CD4-positive, alpha-beta T cell treated with Interleukin-10 for 1 hour (primary cell): Measurements from ENCODE around the gene SOCS6.
"Not testable (repeated sequence)": the region's sequence is repeated elsewhere in the genome, so short reads cannot be mapped to it uniquely, and the experiment has no call there.

Experiments
- DNase-seq: peaks from one replicate; pipeline ENCODE4 v3.0.0-alpha.2; 2020

SOCS6 gene

GRCh38 chr18:70324897-70325296, 36.1 kb downstream of the SOCS6 start:
- DNase-seq: no peak

DNA sequence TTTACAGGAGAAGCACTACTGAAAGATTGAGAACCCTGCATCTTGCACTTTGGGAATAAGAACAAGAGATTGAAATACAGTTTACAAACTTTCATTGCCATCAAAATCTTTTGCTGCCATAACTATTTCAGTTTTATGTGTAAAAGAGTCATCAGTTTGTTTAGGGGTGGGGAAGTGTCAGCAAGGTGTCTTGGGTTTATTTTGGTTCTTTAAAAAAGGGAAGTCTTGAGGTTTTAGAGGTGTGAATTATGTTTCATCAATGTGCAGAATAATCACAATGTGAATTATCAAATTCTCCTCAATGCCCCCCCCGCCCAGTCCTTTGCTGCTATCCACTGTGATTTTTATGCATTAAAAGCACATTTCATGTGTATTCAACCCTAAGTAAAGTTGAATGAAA, 37.4 kb downstream of the SOCS6 start:
- DNase-seq: no peak

GRCh38 chr18:70328169-70328568, 39.3 kb downstream of the SOCS6 start:
- DNase-seq: no peak

DNA sequence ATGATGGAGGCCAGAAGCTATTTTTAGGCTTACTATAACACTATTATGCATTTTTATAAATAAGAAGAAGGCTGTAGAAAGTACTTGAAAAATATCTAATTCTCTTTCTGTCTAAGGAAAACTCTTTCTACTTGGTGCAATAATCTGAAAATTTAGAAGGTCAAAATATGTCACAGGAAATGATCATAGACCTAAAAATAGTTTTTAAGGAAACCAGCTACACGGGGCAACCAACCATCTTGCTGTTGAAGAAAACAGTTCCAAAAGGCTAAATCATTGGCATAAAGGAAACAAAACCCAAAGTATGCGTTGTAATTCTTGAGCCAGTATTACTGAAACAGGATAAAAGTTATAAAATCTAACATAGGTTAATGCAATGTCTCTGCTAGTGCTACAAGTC, 40.2 kb downstream of the SOCS6 start:
- no peak for DNase-seq

DNA sequence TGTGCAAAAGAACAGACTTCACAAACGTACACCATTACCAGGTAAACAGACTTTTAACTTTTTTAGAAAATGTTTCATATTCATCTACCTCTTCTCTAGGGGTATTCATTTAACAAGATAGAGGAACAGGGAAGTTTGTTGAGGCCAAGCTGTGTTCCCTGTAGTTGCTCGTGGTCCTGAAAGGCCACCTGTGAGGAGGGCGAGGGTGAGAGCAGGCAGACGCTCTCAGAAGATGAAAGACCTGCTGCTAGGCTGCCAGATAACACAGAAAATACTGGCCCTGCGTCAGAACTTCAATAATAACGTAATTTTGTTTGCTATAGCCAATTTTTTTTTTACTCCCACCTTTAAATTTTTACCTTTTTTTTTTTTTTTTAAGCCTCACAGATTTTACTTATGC, 42.0 kb downstream of the SOCS6 start:
- no peak for DNase-seq

DNA sequence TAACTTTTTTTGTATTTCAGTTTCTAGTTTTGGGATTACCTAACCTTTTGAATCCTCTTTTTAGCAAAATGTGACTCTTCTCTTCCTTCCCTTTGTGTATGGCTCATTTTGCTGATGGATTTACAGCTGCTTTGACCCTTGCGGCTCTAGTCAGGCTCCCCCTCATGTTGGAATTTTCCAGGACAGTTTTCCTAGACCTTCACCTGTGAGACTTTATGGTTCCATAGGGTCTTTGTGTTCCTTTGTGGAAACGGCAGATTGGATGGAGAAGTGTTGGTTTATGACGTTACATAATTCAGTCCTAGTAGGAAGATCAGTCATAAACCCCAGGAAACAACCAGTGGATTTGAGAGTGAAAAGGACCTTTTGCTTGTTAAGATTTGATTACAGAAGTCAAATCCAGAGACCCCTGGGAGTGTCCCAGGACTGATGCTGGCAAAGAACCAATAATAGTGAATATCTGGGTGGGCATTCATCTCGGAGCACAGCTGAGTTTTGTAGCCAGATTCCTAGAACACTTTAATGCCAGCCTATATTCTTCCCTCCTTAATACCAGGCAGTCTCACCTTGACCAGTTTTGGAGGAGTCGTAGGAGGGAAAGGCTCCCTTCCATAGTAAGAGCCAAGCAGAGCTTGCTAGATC, 42.7 kb downstream of the SOCS6 start:
- DNase-seq: no peak

- no peak for DNase-seq
Measured at GRCh38 chr18:70332694-70333093, 43.8 kb downstream of the SOCS6 start.

DNA sequence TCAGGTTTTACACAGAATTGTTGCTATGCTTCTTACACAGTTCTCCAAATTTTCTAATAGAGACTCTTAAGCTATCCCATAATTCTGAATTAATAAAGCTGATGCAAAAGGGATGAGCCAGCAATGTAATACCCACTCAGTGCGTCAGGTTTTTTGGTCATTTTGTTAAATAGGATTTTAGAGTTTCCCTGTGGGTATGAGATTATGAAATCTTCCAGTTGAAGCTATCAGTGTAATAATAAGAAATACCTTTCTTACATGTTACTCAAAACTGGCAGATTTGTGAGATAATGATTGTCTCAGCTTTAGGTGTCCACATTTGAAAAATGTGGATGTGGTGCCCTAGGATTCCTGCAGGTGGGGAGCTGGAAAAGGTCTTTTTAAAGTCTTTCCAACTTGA, 44.5 kb downstream of the SOCS6 start:
- no peak for DNase-seq

DNA sequence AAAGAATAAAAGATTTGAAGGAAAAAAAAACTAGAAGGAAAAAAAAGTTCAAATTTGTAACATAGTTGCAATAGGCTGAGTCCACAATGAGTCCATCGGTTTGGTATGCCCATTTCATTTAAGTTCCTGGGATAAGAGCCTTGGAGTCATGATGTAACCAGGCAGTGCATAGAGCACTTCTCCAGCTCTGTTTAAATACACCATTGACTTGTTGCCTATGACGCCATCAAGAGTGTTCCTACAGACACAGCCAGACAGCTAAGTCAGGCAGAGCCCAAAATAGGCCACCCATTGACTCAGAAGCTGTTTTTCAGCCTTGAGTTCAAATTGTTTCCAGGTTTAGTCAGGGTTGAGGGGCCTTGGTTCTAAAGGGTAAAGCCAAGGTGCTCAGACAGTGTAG, 44.9 kb downstream of the SOCS6 start:
- DNase-seq: no peak

DNA sequence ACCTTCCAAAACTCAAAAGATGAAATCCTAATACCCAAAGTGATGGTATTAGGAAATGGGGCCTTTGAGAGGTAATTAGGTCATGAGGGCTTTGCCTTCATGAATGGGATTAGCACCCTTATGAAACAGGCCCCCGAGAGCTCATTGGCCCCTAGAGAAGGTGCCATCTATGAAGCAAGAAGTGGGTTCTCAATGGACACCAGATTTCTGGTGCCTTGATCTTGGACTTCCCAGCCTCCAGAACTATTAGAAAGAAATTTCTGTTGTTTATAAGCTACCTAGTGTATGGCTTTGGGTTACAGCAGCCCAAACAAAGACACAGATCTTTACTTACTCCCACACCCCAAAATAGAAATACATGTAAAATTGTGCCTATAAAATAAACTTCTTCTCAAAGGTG, 45.4 kb downstream of the SOCS6 start:
- DNase-seq: no peak

DNA sequence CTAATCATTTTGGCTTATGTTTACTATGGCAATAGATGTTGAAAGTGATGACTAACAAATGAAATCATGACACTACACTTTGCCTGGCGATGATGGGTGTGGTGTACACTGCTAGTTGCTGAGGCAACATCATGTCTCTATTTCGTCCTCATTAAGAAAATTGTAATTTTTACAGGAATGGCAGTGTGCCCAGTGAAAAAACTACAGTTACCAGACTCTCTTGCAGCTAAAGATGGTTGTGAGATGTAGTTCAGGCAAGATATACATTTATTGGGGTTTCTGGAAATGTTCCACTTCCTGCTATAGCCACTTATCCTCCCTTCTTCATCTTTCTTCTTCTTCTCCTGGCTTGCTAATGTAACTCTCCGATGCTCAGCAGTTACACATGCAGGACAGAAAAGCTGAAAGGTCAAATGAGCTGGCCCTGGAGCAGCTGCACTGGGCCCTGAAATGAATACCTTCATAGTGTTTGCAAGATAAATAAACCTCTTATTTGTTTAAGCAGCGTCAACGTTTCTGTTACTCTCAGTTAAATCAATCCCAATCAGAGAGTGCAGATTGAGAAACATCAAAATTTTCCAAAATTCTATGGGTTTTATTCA, 46.0 kb downstream of the SOCS6 start:
- no peak for DNase-seq

DNA sequence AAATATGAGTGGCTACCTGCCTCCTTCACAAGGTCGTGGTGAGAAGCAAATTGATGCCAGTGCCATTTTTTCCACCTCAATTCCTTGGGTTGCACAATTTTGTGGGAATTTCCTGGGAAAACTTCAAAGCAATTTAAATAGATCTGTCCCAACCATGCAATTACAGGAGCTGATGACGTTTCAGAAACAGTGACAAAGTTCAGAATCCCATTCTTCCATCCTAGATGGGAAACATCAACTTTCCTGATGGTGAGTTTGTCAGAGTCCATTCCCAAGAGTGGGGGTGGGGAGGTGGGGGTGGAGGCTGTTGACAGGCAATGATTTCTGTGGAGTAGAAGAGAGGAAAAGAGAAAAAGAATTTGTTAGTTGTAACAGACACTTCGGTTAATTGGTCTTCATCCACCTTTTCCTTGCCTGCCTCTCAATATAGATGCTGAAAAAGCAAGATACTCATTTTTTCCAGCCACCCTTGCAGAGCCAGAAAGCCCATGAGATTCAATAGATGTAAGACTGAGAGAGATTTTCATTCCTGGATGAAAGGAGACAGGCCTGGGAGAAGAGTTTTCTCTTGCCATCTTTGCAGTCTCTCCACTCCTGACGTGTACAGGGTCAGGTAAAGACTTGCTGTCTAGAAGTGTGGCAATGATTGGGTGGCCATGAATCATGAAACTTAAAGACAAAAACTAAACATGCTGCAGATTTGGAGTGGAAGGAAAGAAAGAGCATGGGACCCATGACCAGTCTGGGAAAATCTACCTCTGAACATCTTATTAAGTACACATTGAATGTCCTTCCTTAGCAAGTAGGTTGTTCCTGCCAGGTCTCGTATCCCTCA, 47.3 kb downstream of the SOCS6 start:
- DNase-seq: no peak

- DNase-seq: no peak
Measured at GRCh38 chr18:70337139-70337972, 48.5 kb downstream of the SOCS6 start.

DNA sequence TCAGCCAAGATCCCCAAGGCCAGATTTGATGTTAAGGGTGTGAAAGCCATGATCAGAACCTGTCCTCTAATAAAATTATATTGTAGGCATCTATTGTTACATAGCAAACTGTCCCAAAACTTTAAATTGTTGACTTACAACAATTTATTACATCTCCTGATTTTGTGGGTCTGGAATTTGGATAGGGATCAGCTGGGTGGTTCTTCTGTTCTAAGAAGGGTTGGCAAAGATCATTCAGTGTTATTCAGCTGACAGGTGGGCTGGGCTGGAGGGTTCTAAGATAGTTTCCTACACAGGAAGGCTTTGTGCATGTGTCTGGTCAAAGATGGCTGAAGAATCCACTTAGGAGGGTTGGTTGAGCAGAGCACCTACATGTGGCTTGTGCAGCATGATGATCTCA, 50.0 kb downstream of the SOCS6 start:
- DNase-seq: no peak

GRCh38 chr18:70339915-70340314, 51.1 kb downstream of the SOCS6 start:
- DNase-seq: no peak

DNA sequence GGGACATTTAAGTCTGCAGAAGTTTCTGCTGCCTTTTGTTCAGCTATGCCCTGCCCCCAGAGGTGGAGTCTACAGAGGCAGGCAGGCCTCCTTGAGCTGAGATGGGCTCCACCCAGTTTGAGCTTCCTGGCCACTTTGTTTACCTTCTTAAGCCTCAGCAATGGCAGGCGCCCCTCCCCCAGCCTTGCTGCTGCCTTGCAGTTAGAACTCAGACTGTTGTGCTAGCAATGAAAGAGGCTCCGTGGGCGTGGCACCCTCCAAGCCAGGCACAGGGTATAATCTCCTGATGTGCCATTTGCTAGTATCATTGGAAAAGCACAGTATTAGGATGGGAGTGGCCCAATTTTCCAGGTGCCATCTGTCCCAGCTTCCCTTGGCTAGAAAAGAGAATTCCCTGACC, 59.6 kb downstream of the SOCS6 start:
- not testable (repeated sequence) for DNase-seq

GRCh38 chr18:70349316-70349715, 60.5 kb downstream of the SOCS6 start:
- no peak for DNase-seq

GRCh38 chr18:70354080-70354479, 65.2 kb downstream of the SOCS6 start:
- no peak for DNase-seq

GRCh38 chr18:70354771-70355170, 65.9 kb downstream of the SOCS6 start:
- no peak for DNase-seq

- no peak for DNase-seq
Measured at GRCh38 chr18:70355620-70356385, 67.0 kb downstream of the SOCS6 start.

DNA sequence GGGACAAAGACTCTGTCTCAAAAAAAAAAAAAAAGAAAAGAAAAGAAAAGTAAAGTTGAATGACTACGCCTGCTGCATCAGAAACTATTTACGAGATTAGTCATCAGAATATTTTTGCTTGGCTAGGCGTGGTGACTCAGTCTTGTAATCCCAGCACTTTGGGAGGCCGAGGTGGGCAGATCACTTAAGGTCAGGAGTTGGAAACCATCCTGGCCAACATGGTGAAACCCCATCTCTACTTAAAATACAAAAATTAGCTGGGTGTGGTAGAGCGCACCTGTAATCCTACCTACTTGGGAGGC, 69.2 kb downstream of the SOCS6 start:
- not testable (repeated sequence) for DNase-seq

DNA sequence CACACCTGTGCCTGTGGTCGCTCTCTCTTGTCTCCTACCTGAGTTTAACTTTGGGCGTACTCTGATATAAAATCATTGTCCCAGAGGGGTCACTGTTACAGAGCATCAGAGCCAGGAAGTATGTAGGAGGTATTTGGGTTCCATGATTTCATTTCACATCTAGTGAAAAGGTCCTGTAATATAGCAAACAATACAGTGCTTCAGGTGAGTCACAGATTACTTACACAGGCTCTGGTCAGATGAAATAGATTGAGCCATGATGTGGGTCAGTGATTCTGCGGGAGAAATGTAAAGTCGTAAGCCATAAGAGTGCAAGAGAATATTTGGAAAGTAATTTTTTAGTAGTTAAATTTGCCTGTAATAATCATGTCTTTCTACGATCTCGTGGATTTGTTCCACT, 70.2 kb downstream of the SOCS6 start:
- no peak for DNase-seq

DNA sequence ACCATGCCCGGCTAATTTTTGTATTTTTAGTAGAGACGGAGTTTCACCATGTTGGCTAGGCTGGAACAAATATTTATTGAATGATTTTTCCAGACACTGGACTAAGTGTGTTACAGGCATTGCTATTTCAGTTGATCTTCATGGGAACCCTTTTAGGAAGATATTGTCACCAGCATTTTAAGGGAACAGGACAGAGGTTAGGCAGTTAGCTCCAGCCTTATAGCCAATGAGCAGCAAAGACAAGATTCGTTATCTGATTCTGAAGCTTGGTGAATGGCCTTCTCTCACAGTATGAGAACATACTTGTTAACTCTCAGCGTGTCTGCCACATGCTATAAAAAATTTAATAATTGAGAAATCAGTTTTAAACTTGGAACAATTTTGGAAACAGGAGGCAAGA, 73.4 kb downstream of the SOCS6 start:
- DNase-seq: no peak
